IPS DF 19.7 (cell line): ENCODE results near the gene LMBR1.
"Not testable (repeated sequence)": the region's sequence is repeated elsewhere in the genome, so short reads cannot be mapped to it uniquely, and the experiment has no call there.

Source experiments
- DNase-seq: peaks from one replicate; pipeline ENCODE4 v3.0.0-alpha.2; 2013; ENCODE audit warnings: low read depth, low spot score

Gene LMBR1

GRCh38 chr7:156906200-156906649 lies 13.2 kb upstream of the LMBR1 start:
- DNase-seq: no peak

- DNase-seq: no peak
Observed at GRCh38 chr7:156903232-156903909, 10.4 kb upstream of the LMBR1 start.

- DNase-seq: not testable (repeated sequence)
Observed at GRCh38 chr7:156900093-156900492, 7.1 kb upstream of the LMBR1 start.

- no peak for DNase-seq
Observed at GRCh38 chr7:156898938-156899337, 6.0 kb upstream of the LMBR1 start.

GRCh38 chr7:156897673-156898072 lies 4.7 kb upstream of the LMBR1 start:
- DNase-seq: no peak

- no peak for DNase-seq
Observed at GRCh38 chr7:156896388-156897022, 3.5 kb upstream of the LMBR1 start.

DNA sequence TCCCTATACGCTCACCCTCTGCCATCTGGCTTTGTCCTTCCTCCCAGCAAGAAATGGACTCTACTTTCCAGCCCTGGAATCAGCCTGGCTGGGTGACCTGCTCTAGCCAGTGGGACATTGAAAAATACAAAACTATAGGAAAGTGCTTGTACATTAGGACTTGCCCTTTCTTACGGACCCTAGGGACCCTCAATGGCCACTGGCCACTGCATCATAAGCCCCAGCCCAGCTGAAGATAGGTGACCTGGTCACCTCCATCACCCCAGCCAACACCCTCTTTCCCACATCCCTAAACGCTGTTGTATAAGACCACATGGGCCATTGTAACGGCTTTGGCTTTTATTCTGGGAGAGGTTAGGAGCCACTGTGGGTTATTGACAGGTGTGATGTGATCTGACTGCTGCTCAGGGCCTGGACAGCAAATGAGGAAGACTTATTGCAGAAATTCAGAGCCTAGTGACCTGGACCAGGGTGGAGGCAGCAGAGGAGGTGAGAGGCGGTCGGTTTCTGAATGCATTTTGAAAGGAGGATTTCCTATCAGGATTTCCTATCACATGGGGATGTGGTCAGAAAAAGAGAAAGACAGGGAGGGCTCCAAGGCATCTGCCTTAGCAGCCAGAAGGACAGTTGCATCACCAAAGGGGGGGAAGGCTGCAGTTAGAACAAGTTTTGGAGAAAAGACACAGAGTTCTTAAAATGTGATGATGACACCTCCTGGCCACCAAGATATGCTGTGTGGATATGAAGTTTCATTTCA lies 2.2 kb upstream of the LMBR1 start:
- DNase-seq: no peak

DNA sequence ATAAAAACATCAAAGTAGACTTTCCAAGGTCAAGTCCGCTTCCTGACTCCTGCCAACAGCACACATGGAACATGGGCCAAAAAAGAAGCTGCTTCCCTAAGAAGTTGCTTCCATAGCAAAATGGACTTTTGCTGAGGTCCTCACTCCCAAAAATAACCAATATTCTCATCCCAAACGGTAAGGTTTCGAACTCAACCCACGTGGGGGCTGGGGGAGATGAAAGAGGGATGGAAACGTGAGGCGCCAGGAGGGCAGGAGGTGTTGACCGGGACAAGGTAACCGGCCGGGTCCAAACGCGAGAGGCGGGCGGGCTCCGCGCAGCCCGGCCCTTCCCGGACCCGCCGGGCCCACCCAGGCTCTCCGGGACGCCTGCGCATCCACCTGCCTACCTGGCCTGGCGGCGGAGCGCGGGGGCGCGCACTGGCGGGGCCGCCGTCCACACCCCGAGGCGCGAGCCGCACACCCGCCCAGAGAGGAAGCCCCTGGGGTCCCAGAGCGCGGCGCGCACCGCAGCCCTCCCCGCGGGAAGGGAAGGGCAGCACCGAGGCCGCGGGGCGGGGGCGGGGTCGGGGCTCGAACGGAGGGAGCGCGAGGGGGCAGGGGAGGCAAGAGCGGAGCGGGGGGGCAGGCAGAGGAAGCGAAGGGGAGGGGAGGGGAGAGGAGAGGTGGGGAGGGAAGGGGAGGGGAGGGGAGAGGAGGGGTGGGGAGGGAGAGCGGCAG lies 742 bp downstream of the LMBR1 start:
- no peak for DNase-seq

- no peak for DNase-seq
Observed at GRCh38 chr7:156889746-156890145, 3.2 kb downstream of the LMBR1 start.

DNA sequence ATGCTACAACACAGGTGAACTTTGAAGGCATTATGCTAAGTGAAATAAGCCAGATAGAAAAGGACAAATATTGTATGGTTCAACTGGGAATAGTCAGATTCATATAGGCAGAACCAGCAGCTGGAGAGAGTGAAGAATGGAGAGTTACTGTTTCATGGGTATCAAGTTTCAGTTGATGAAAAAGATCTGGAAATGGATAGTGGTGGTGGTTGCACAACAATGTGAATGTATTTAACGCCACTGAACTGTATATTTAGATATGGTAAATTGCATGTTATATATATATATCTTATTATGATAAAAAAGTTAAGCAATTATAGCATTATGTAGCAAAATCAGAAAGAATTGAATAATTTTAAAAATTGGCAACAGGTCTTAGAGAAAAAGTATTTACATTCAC lies 3.9 kb downstream of the LMBR1 start:
- DNase-seq: no peak

- DNase-seq: no peak
Observed at GRCh38 chr7:156886020-156886795, 6.8 kb downstream of the LMBR1 start.

- DNase-seq: no peak
Observed at GRCh38 chr7:156881679-156882078, 11.3 kb downstream of the LMBR1 start.

DNA sequence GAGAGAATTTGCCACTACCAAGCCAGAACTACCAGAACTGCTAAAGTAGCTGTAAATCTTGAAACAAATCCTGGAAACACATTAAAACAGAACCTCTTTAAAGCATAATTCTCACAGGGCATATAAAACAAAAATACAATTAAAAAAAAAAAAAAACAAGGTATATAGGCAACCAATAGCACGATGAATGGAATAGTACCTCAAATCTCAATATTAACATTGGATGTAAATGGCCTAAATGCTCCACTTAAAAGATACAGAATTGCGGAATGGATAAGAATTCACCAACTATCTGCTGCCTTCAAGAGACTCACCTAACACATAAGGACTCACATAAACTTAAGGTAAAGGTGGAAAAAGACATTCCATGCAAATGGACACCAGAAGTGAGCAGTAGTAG lies 17.2 kb downstream of the LMBR1 start:
- no peak for DNase-seq

GRCh38 chr7:156868363-156868762 lies 24.6 kb downstream of the LMBR1 start:
- not testable (repeated sequence) for DNase-seq

GRCh38 chr7:156865493-156865892 lies 27.5 kb downstream of the LMBR1 start:
- no peak for DNase-seq

GRCh38 chr7:156862022-156862421 lies 31.0 kb downstream of the LMBR1 start:
- not testable (repeated sequence) for DNase-seq

DNA sequence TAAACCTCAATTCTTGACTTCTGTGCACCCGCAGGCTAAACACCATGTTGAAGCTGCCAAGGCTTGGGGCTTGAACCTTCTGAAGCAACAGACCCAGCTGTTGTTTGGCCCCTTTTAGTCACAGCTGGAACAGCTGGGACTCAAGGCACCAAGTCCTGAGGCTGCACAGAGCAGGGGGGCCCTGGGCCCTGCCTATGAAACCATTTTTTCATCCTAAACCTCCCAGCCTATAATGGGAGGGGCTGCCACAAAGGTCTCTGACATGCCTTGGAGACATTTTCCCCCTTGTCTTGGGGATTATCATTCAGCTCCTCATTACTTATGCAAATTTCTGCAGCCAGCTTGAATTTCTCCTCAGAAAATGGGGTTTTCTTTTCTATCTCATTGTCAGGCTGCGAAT lies 31.8 kb downstream of the LMBR1 start:
- DNase-seq: no peak

GRCh38 chr7:156860099-156860498 lies 32.9 kb downstream of the LMBR1 start:
- not testable (repeated sequence) for DNase-seq

GRCh38 chr7:156858523-156858922 lies 34.5 kb downstream of the LMBR1 start:
- no peak for DNase-seq

GRCh38 chr7:156857757-156858156 lies 35.2 kb downstream of the LMBR1 start:
- no peak for DNase-seq

DNA sequence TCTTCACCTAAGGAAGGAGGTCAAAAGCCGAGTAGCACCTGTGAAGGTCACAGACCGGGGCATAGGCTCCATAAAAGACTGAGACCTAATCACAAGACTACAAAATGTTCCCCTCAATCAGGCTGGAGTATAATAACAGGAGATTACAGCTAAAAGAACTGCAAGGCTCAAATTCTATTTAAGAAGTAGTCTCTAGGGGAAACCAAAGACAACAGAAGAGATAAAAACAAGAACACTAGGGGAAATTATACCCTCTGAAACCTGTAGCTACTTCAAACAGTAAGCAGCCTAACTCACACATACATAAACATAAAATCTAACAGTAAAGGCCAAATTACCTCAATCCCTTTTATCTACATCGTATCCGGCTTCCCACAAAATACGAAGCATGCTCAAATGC lies 38.3 kb downstream of the LMBR1 start:
- DNase-seq: no peak
